Caco-2 (cell line): ENCODE measurements around the gene XPR1. TPM values are rescaled to one million over a fixed set of nuclear protein-coding genes. Genes with fewer than 3 reads are reported as not detected.
"Not testable (repeated sequence)": the region's sequence is repeated elsewhere in the genome, so short reads cannot be mapped to it uniquely, and the experiment has no call there.

Experiments used
- BruUV-seq: library from RNA; stranded (reverse); fragments of 400-500 nt; replicated peaks from 2 replicates; lab custom pipeline; 2021; lab: Mats Ljungman, UMichigan
- CTCF ChIA-PET: fragments of 300-600 bp; sonication (Branson Sonifier 250); formaldehyde crosslinking; loops from one replicate; lab custom pipeline; 2022; ENCODE audit warnings: antibody characterized with exemption; lab: Charles Lee
- POLR2A ChIA-PET: fragments of 300-600 bp; sonication (Branson Sonifier 250); formaldehyde crosslinking; loops from one replicate; lab custom pipeline; 2022; ENCODE audit warnings: antibody characterized with exemption; lab: Charles Lee
- DNase-seq, 2 experiments: peaks; one replicate each; pipeline versions ENCODE4 v3.0.0 to v3.0.0-alpha.2; 2020 to 2022
- H3K27me3 ChIP-seq: replicated peaks from 2 replicates; pipeline ENCODE4 v1.6.0; 2011; ENCODE audit warnings: low read length; ENCODE audit not compliant: control insufficient read depth, insufficient read depth
- H3K36me3 ChIP-seq: 2 replicates; pipeline ENCODE4 v1.5.1; 2011; ENCODE audit warnings: low read length; ENCODE audit not compliant: control insufficient read depth, insufficient read depth
- H3K4me1 ChIP-seq: fragments of 250-450 bp; sonication (Bioruptor Pico); 2 replicates; pipeline ENCODE4 v1.5.1; 2020; ENCODE audit warnings: mild to moderate bottlenecking
- H3K4me3 ChIP-seq: 2 replicates; pipeline ENCODE4 v1.5.1; 2011; ENCODE audit warnings: low read depth, mild to moderate bottlenecking, control low read depth, low read length
- H3K9me3 ChIP-seq: fragments of 250-450 bp; sonication (Bioruptor Pico); 2 replicates; pipeline ENCODE4 v1.5.1; 2020; ENCODE audit warnings: mild to moderate bottlenecking, moderate library complexity
- H3K27ac Mint-ChIP-seq: one replicate; pipeline ENCODE4 v1.8.0; 2022; ENCODE audit warnings: mixed read lengths; ENCODE audit not compliant: unreplicated experiment
- H3K27me3 Mint-ChIP-seq: one replicate; pipeline ENCODE4 v1.8.0; 2022; ENCODE audit warnings: mixed read lengths; ENCODE audit not compliant: insufficient read depth, unreplicated experiment
- H3K36me3 Mint-ChIP-seq: one replicate; pipeline ENCODE4 v1.8.0; 2022; ENCODE audit warnings: mild to moderate bottlenecking, mixed read lengths; ENCODE audit not compliant: insufficient read depth, unreplicated experiment
- H3K4me1 Mint-ChIP-seq: one replicate; pipeline ENCODE4 v1.8.0; 2022; ENCODE audit warnings: low read depth, mixed read lengths; ENCODE audit not compliant: unreplicated experiment
- H3K4me3 Mint-ChIP-seq: one replicate; pipeline ENCODE4 v1.8.0; 2022; ENCODE audit warnings: mild to moderate bottlenecking, moderate library complexity, mixed read lengths; ENCODE audit not compliant: unreplicated experiment
- H3K9me3 Mint-ChIP-seq: one replicate; pipeline ENCODE4 v1.8.0; 2022; ENCODE audit warnings: mixed read lengths; ENCODE audit not compliant: unreplicated experiment
- intact Hi-C: fragments of 100-400 bp; cut with micrococcal nuclease; formaldehyde crosslinking; loops from one replicate; pipeline ENCODE4 v1.10.0; 2022; ENCODE audit not compliant: unreplicated experiment
- total RNA-seq: library from RNA; stranded (reverse); gene quantifications from 2 replicates; pipeline ENCODE4 v1.2.3, GENCODE V29; 2022
- TF ChIP-seq, protein P1 (sequence below), 2 experiments: fragments of 200-600 bp in 1 of 2; IDR thresholded peaks; 1 replicate in 1 of 2; 2 replicates in 1 of 2; pipeline versions ENCODE4 v1.5.1 to v1.8.0; 2011 to 2022; ENCODE audit warnings: antibody characterized with exemption in 1 of 2, control low read depth in 1 of 2, inconsistent platforms in 1 of 2, low read depth in 1 of 2, low read length in 1 of 2, mild to moderate bottlenecking in 1 of 2, moderate library complexity in 1 of 2; ENCODE audit not compliant: insufficient read depth in 1 of 2, severe bottlenecking in 1 of 2, unreplicated experiment in 1 of 2

The XPR1 gene
- total RNA-seq, 1 experiment from 2014 or later: 34.4 TPM

DNA sequence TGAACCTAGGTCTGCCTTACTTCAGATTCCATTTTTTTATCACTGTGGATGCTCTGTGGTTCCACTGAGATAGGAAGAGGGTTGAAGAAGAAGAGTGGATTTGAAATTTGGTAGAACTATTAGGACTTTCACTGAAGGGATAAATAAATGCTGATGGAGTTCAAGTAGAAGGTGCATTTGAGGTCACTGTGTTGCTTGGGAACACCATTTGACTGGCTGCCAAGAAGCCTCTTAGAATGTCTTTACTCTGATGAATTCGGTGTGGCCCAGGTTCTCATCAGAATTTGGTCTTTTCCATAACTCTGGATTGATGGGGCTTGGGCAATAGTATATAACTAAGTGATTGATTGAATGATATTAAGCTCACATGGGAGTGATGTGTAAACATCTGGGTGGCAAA is 11.9 kb downstream of the XPR1 start:
- TF ChIP-seq, protein P1, sequence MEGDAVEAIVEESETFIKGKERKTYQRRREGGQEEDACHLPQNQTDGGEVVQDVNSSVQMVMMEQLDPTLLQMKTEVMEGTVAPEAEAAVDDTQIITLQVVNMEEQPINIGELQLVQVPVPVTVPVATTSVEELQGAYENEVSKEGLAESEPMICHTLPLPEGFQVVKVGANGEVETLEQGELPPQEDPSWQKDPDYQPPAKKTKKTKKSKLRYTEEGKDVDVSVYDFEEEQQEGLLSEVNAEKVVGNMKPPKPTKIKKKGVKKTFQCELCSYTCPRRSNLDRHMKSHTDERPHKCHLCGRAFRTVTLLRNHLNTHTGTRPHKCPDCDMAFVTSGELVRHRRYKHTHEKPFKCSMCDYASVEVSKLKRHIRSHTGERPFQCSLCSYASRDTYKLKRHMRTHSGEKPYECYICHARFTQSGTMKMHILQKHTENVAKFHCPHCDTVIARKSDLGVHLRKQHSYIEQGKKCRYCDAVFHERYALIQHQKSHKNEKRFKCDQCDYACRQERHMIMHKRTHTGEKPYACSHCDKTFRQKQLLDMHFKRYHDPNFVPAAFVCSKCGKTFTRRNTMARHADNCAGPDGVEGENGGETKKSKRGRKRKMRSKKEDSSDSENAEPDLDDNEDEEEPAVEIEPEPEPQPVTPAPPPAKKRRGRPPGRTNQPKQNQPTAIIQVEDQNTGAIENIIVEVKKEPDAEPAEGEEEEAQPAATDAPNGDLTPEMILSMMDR (IDR thresholded peaks at IDR 0.05; ENCODE audit: insufficient read depth in 1 of 2, low read depth in 1 of 2, low read length in 1 of 2, severe bottlenecking in 1 of 2, unreplicated experiment in 1 of 2): no peak
- Histone ChIP-seq H3K9me3 (no peaks in the 10 kb centered on the region), H3K27me3 (no peaks in the 10 kb centered on the region), H3K36me3 (no peaks in the 10 kb centered on the region), H3K4me3 (no peak overlapping the region), H3K4me1 (peaks cover 36% of the 10 kb centered on the region)
- Mint-ChIP-seq H3K36me3 (no peaks in the 10 kb centered on the region), H3K4me3 (no peak overlapping the region), H3K27ac (no peak overlapping the region), H3K9me3 (no peaks in the 10 kb centered on the region), H3K27me3 (no peaks in the 10 kb centered on the region), H3K4me1 (peaks cover 24% of the 10 kb centered on the region)
- ChIA-PET CTCF (no interaction called here), POLR2A (no interaction called here)
- BruUV-seq: no TSS peak
- DNase-seq: no peak
- intact Hi-C loops: no loop called here

DNA sequence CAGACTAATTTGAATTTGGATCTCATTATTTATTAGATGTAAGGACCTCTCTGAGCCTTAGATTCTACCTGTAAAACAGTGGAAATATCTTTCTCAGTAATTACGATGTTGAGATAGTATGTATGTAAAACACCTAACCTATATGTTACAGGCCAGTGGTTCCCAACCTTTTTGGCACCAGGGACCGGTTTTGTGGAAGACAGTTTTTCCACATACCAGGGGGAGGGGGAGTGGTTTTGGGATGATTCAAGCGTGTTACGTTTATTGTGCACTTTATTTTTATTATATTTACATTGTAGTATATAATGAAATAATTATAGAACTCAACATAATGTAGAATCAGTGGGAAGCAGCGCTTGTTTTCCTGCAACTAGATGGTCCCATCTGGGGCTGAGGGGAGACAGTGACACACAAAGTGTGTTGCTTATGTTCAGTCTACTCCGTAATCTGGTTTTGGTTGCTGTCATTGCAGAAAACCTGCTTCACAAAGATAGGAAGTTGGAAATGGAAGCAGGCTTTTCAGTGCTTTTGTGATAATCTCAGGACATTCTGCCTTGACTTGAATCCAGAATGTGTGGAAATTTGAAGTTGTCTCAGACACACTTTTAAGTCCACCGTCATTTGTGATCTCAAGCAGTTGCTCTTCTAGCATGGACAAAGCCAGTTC is 12.8 kb downstream of the XPR1 start:
- Histone ChIP-seq H3K36me3 (no peaks in the 10 kb centered on the region), H3K4me1 (peaks cover 32% of the 10 kb centered on the region), H3K4me3 (no peak overlapping the region), H3K27me3 (no peaks in the 10 kb centered on the region), H3K9me3 (no peaks in the 10 kb centered on the region)
- ChIA-PET CTCF (no interaction called here), POLR2A (no interaction called here)
- H3K27ac Mint-ChIP-seq: no peak overlapping the region
- no peak overlapping the region for H3K4me3 Mint-ChIP-seq
- intact Hi-C loops: no loop called here
- H3K36me3 Mint-ChIP-seq: peaks cover 5% of the 10 kb centered on the region
- no peaks in the 10 kb centered on the region for H3K27me3 Mint-ChIP-seq
- peaks cover 20% of the 10 kb centered on the region for H3K4me1 Mint-ChIP-seq
- no TSS peak for BruUV-seq
- no peak for DNase-seq
- TF ChIP-seq, protein P1 (IDR thresholded peaks at IDR 0.05; ENCODE audit: insufficient read depth in 1 of 2, low read depth in 1 of 2, low read length in 1 of 2, severe bottlenecking in 1 of 2, unreplicated experiment in 1 of 2): no peak
- no peaks in the 10 kb centered on the region for H3K9me3 Mint-ChIP-seq

DNA sequence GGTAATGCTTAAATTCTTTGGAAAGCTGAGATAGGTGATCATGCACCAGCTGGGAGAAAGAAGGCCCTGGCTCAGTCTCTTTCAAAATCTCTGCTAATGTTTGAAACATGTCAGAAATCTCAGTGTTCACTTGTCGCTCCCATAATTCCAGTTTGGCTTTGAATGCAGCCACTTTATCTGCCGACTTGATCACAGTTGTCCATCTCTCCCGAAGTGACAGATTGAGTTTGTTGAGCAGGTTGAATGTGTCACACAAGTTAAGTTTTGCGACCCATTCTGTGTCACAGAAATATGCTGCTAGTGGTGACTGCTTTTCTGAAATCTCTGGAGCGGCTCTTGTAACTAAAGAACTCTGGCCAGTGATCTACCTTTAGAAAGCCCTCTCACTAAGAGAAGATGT is 13.4 kb downstream of the XPR1 start:
- H3K4me3 ChIP-seq, H3K27ac Mint-ChIP-seq, BruUV-seq, H3K4me3 Mint-ChIP-seq, H3K9me3 ChIP-seq, DNase-seq, CTCF ChIA-PET, H3K27me3 Mint-ChIP-seq, H3K36me3 Mint-ChIP-seq, intact Hi-C loops, H3K36me3 ChIP-seq, H3K9me3 Mint-ChIP-seq, H3K27me3 ChIP-seq, POLR2A ChIA-PET: not testable (repeated sequence)
- H3K4me1 ChIP-seq: peaks cover 26% of the 10 kb centered on the region
- H3K4me1 Mint-ChIP-seq: peaks cover 14% of the 10 kb centered on the region
